Brain microvascular endothelial cell (primary cell): ENCODE data around the gene PLXNA2.

Source experiments
- DNase-seq: peaks from one replicate; pipeline ENCODE4 v3.0.0-alpha.2; 2020
- H3K27ac ChIP-seq: fragments of 250-450 bp; sonication (Bioruptor Pico); 2 replicates; pipeline ENCODE4 v1.5.1; 2020; ENCODE audit warnings: mild to moderate bottlenecking, moderate library complexity
- H3K27me3 ChIP-seq: fragments of 250-450 bp; sonication (Bioruptor Pico); replicated peaks from 2 replicates; pipeline ENCODE4 v1.5.1; 2020; ENCODE audit warnings: mild to moderate bottlenecking
- H3K36me3 ChIP-seq: fragments of 250-450 bp; sonication (Bioruptor Pico); replicated peaks from 2 replicates; pipeline ENCODE4 v1.5.1; 2020; ENCODE audit warnings: mild to moderate bottlenecking
- H3K4me3 ChIP-seq: 2 replicates; pipeline ENCODE4 v1.5.1; 2011; ENCODE audit warnings: low read depth, mild to moderate bottlenecking, control low read depth, low read length, moderate library complexity
- in situ Hi-C: cut with HindIII; loops from 2 replicates; pipeline ENCODE4 v1.10.0; 2017; ENCODE audit warnings: low sequenced_read_pairs, low pct_ligation_motif_present
- TF ChIP-seq, protein P1 (sequence below): IDR thresholded peaks from 2 replicates; pipeline ENCODE4 v1.5.1; 2011; ENCODE audit warnings: low read depth, mild to moderate bottlenecking, moderate library complexity, low read length, control low read depth, inconsistent platforms; ENCODE audit errors: missing control alignments

PLXNA2 gene

DNA sequence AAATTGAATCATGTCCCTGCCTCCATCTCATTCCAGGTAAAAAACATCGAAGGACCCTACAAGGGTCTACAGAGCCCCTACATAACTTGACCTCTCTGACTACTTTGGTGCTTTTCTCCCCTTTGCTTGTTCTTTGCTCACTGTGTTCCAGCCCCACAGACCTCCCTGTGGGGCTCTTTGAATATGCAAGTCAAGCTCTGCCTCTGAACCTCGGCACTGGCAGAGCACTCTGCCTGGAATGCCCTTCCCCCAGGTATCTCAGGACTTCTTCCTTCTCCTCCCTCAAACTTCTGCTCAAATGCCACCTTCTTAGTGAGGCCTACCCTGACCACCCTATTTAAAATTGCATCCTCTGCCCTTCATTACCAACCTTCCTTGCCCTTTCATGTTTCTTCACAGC is 245.5 kb downstream of the PLXNA2 start:
- Histone ChIP-seq H3K27ac (no peak overlapping the region), H3K27me3 (no peaks in the 10 kb centered on the region), H3K4me3 (no peak overlapping the region), H3K36me3 (no peaks in the 10 kb centered on the region)
- in situ Hi-C loops = no loop called here
- TF ChIP-seq, protein P1, sequence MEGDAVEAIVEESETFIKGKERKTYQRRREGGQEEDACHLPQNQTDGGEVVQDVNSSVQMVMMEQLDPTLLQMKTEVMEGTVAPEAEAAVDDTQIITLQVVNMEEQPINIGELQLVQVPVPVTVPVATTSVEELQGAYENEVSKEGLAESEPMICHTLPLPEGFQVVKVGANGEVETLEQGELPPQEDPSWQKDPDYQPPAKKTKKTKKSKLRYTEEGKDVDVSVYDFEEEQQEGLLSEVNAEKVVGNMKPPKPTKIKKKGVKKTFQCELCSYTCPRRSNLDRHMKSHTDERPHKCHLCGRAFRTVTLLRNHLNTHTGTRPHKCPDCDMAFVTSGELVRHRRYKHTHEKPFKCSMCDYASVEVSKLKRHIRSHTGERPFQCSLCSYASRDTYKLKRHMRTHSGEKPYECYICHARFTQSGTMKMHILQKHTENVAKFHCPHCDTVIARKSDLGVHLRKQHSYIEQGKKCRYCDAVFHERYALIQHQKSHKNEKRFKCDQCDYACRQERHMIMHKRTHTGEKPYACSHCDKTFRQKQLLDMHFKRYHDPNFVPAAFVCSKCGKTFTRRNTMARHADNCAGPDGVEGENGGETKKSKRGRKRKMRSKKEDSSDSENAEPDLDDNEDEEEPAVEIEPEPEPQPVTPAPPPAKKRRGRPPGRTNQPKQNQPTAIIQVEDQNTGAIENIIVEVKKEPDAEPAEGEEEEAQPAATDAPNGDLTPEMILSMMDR = no peak
- DNase-seq = no peak

DNA sequence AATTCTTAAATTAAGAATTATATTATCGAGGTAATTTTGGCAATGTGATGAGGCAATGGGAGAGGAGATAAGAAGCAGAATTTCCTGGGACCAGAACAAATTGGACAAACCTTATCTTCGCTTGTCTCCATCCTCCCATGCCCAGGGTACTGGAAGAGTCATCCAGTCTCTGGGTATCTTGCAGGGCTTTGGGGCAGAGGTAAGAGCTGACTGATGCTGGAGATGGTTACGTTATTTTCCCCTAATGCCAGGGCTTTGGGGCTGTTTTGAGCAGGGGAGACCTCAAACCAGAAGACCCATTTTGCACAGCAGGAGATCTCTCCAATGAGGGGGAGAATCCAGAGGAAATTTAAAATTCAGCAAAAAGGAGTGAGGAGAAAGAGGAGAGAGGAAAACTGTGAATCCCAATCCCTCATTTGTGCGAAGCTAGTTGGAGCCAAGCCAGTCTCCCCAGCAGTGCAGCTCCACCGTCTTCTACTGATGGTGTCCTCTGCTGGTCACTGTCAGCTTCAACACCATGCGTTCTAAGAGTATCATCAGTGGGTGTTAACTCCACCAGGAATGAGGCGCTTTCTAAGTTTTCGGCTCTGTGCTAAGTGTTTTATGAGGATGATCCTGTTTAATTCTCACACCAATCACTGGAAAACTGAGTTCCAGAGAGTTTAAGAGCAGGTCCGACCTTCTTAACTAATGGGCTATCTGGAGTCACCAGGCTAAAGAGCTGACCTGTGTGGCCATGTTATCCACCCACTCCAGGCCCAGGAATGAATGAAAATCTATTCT is 246.5 kb downstream of the PLXNA2 start:
- peak; percentile 78 for DNase-seq
- TF ChIP-seq, protein P1 = peak; percentile 95

DNA sequence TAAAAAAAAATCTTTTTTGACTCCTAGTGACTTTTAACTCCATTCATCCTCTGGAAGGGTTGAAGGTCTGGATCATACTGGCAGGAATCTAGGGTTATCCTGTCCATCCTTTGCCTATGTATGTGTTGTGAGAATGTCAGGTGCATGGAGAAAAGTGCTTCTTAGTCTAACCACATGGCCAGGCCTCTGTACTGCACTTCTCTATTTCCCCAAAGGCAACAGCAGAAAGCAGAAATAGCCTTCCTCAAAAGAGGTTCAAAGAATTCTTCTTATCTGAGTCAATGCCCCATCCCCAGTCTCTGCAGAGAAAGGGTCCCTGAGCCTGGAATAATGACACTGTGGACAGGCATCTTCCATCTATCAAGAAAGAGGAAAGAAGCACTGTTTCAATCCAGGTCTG is 247.5 kb downstream of the PLXNA2 start:
- H3K27ac ChIP-seq = no peak overlapping the region
- in situ Hi-C loops = no loop called here
- DNase-seq = no peak

More for the DNA sequence above, 246.5 kb downstream of the PLXNA2 start:
- Histone ChIP-seq H3K27me3 (no peaks in the 10 kb centered on the region), H3K36me3 (no peaks in the 10 kb centered on the region), H3K4me3 (no peak overlapping the region), H3K27ac (no peak overlapping the region)
- in situ Hi-C loops = no loop called here

DNA sequence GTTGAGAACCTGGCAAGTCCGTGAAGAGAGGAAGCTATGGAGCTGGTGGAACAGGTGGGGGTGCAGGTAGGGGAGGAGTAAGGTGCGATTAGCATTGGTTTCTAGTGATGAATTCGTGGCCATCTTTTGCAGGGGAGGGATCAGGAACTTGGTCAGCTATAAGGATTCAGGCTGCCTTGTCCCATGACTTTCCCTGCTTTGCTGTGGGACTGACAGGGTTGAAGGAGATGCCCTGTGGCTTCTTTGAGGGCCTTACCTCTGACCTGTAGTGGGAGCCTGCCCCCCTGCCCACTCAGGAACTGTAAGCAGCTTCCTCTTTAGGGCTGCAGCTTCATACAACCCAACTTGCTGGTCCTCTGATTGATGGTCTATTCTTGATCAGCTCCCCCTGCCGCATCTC is 248.6 kb downstream of the PLXNA2 start:
- H3K36me3 ChIP-seq = no peaks in the 10 kb centered on the region
- TF ChIP-seq, protein P1 = no peak
- DNase-seq = no peak
- no peak overlapping the region for H3K4me3 ChIP-seq
- no peak overlapping the region for H3K27ac ChIP-seq
- no peaks in the 10 kb centered on the region for H3K27me3 ChIP-seq
- in situ Hi-C loops = no loop called here

More for the DNA sequence above, 247.5 kb downstream of the PLXNA2 start:
- TF ChIP-seq, protein P1 = no peak
- H3K4me3 ChIP-seq = no peak overlapping the region
- H3K27me3 ChIP-seq = no peaks in the 10 kb centered on the region
- no peaks in the 10 kb centered on the region for H3K36me3 ChIP-seq

DNA sequence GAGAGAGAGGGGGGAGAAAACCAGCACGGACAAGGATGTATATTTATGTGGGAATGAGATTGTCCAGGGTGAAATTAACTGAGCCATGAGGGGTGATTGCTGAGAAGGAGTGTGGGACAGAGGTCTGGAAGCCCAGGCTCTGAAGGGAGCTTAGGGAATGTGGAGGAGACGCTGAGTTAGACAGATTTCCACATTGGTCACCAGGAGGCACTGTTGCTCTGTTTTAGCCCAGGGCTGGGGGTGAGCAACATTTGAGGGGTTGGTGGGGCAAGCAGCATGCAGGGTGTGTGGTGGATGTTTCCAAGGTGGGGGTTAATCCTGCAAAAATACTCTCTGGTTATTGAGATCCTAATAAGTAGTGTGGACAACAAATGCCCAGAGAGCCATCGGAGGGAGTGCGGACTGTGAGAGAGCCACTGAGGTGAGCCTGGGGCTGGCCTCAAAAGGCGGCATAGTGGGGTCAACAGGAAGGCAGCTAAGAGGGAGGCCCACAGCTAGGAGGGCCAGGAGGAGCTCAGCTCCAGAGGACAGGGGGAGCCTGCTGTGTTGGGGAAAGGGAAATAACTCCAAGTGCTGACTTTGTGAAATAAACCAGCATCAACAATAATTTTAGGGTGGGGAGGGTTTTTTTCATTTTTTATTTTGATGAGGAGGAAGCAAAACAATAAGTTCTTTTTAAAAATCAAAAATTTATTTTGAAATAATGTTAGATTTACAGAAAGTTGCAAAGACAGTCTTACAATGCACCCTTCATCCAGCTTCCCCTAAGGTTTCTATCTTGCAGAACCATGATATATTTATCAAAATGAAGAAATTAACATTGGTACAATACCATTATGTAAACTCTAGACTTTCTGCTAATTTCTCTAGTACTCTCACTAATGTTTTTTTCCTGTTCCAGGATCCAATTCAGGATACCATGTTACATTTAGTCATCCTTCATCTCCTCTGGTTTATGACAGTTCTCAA is 250.4 kb downstream of the PLXNA2 start:
- Histone ChIP-seq H3K4me3 (no peak overlapping the region), H3K27me3 (no peaks in the 10 kb centered on the region), H3K27ac (no peak overlapping the region), H3K36me3 (no peaks in the 10 kb centered on the region)
- no peak for DNase-seq
- TF ChIP-seq, protein P1 = peak; percentile 68
- in situ Hi-C loops = no loop called here
